Stimulated activated CD8-positive, alpha-beta memory T cell treated with anti-CD3 and anti-CD28 coated beads, Interleukin-4, amount 100 ng/mL, for 24 hours (primary cell): ENCODE results near the gene NAP1L4.

Experiments
- DNase-seq: peaks from one replicate; pipeline ENCODE4 v3.0.0-alpha.2; 2020; ENCODE audit warnings: low read depth

The NAP1L4 gene, protein sequence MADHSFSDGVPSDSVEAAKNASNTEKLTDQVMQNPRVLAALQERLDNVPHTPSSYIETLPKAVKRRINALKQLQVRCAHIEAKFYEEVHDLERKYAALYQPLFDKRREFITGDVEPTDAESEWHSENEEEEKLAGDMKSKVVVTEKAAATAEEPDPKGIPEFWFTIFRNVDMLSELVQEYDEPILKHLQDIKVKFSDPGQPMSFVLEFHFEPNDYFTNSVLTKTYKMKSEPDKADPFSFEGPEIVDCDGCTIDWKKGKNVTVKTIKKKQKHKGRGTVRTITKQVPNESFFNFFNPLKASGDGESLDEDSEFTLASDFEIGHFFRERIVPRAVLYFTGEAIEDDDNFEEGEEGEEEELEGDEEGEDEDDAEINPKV

GRCh38 chr11:2992234-2992996, at the start of gene NAP1L4:
Gene NAP1L4 (minus strand): TSS chr11:2992329. CDS start chr11:2979220, 13,109 bp downstream.
- DNase-seq, result peak; percentile 93

- no peak for DNase-seq
Measured at GRCh38 chr11:3040881-3041280, 48.8 kb upstream of the NAP1L4 start.

GRCh38 chr11:3037945-3038271, 45.8 kb upstream of the NAP1L4 start:
- DNase-seq, result no peak

DNA sequence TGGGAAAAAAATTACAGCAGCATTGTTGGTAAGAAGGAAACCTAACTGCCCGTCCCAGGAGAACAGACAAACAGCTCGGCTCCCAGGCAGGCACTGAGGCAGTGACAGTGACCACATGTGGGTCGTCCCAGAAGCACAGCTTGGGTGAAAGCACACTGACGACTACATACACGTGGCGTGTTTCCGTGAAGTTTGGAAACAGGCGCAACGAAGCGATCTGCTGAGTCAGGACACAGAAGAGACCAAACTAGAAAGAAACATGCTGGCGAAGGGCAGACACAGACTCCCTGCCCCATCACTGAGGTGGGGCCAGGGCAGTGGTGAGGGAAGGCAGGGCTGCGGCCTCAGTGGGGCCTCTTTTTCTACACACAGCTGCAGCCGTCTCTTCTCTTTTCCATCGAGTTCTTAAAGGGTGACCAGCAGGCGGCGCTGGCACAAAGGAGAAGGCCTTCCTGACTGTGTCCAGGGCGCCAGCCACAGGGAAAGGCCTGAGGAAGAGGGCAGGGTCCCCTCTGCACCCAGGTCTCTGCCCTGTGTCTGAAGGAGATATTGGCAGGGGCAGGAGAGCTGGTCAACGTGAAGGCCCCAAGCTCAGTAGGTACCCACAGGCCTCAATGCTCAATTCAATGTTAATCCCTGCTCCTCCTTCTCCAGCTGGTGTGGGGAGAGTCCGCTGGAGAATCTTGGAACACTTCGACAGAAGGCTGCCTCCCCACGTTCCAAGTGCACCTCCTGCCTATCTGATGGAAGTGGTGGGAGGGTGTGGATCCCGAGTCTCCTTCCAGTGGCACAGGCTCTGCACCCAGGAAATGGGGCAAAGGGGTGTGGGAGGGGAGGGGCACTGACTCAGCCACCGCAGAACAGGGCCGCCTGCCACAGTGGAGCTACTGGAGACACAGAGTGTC, 45.2 kb upstream of the NAP1L4 start:
- no peak for DNase-seq

DNA sequence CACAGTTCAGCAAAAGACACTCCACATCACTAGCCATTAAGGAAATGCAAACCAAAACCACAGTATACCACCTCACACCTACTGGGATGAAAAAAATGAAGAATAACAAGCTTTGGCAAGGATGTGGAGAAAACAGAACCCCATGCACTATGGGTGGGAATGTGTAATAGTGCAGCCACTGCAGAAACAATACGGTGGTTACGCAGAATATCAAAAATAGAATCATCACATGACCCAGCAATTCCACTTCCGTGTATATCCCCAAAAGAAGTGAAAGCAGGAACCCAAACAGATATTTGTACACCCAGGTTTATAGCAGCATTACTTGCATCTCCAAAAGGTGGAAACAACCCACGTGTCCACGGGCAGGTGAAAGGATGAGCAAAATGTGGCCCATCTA, 44.3 kb upstream of the NAP1L4 start:
- DNase-seq, result no peak

GRCh38 chr11:3035333-3035732, 43.2 kb upstream of the NAP1L4 start:
- DNase-seq, result no peak

DNA sequence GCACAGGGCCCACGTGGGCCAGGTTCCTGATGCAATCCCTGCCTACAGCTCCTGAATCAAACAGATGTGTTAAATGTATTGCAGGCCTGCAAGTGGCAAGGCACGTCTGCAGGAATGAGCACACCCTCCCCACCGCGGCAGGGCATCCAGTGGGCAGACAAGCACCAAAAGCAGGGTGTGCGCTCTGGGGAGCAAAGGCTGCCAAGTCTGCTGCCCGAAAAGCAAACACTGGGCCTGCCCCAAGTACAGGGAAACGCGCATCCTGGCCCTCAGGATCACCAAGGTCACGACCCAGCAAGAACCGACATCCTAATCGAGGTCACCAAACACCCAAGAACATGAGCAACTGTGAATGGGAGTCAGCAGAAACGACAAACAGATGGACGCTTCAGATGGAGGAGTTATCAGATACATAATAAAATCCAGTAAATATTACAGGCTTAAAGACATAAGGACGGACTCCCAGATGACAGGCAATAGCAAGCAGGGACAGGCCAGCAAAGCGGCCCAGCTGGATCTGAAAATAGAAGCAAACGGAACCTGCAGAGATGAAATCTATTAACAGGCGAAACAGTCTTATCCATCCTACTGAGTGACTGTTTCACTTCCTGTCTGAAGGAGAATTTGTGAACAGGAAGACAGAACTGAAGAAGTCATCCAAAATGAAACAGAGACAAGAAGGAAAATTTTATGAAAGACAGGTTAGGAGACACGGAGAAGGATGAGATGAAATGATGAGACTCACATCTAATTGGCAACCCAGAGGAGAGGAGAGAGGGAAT, 38.4 kb upstream of the NAP1L4 start:
- DNase-seq, result no peak

GRCh38 chr11:3028813-3029212, 36.7 kb upstream of the NAP1L4 start:
- no peak for DNase-seq

- no peak for DNase-seq
Measured at GRCh38 chr11:3026803-3027202, 34.7 kb upstream of the NAP1L4 start.

DNA sequence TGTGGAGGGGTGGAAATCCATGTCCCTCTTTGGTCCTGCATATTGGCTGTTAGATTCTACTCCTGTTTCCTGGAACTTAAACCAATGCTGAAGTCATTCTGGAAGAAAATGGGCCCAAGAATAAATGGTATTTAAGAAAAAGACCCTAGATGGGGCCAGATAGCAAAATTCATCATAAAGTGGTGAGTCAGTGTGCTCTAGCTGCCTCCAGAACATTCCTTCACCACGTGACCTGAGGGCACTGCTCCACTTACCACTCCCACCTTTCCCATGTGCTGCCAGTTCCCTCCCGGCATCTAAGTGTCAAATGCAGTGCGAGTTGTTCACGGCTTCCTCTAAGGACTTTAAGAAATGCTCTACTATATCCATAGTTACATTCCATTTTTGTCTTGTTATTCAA, 30.9 kb upstream of the NAP1L4 start:
- DNase-seq, result no peak

DNA sequence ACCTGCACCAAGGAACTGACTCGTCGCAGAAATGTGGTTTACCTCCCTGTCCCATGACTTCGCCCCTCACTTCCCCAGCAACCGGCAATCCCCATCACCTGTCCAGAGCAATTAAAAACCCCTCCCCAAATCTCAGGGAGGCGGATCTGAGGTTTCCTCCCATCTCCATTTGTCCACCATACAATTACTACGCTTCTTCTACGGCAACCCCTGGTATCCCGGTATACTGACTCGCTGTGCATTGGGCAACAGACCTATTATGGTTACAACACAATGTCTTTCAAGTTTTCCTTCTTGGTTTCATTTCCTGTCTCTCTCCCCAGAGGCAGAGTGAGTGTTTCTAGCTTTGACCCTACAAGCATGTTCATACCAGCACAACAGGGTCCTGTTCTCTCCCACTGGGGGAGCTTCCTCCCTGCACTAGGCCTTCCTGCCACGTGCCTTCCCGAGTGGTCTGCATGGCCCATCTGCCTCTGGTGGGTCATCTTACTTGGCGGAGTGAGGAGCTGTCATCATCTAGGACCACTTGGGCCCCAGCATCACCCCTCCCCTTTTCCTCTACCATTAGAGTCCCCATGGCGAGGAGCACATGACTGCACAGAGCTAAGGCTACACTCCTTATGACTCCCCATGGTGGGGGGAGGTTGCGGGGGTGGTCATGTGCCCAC, 30.3 kb upstream of the NAP1L4 start:
- no peak for DNase-seq

GRCh38 chr11:3021125-3021524, 29.0 kb upstream of the NAP1L4 start:
- no peak for DNase-seq

GRCh38 chr11:3020011-3020410, 27.9 kb upstream of the NAP1L4 start:
- no peak for DNase-seq

DNA sequence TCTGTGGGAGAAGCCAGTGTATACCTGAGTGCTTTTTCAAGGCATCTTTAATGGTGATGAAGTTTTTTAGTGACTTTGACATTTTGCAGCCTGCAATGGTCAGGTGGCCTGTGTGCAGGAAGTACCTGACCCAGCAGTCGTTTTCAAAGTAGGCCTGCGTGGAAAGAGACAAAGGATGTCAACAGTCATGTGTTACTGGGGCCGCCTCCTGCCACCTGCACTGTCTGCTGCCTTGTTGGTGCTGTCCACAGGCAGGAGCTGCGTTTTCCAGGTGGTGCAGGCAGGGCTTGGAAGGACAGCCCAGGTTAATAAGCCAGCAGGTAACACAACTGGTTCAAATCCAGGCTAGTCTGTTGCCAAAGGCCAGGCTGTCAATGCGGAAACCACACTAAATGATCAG, 26.5 kb upstream of the NAP1L4 start:
- DNase-seq, result no peak

DNA sequence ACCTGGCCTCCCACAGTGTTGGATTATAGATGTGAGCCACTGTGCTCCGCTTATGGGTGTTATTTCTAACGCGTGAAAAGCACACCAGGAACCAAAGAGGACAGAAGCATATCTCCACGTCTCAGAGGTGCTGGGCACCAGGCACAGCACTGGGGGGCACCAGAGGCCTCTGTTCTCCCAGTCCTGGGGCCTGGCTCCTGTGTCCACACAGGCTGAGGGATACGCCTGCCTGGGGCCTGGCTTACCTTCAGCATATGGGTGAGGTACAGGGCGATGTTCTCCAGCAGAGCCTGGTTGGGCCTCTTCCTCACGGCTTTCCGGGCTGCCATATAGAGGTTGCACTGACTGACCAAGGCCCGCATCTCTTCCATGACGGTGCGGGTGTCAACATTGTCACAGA, 24.7 kb upstream of the NAP1L4 start:
- no peak for DNase-seq

DNA sequence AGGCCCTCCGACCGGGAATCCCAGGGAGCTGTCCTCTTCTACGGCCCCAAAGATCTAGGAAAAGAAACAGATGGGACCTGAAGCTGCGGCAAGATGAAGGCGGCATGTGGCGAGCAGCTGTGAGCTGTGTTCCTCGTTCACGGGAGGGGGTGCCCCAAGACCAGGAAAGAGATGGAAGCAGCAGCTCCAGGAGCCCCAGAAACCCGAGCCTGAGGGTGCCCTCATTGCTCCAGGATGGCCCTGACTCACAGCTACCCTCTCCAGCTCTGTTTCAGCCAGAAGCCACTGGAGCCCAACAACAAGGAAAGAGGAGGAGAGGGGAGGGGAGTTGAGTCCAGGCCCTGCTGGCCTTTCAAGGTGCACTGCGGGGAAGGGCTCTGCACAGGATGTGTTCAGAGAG, 23.7 kb upstream of the NAP1L4 start:
- no peak for DNase-seq

GRCh38 chr11:3014943-3015342, 22.8 kb upstream of the NAP1L4 start:
- DNase-seq, result no peak

DNA sequence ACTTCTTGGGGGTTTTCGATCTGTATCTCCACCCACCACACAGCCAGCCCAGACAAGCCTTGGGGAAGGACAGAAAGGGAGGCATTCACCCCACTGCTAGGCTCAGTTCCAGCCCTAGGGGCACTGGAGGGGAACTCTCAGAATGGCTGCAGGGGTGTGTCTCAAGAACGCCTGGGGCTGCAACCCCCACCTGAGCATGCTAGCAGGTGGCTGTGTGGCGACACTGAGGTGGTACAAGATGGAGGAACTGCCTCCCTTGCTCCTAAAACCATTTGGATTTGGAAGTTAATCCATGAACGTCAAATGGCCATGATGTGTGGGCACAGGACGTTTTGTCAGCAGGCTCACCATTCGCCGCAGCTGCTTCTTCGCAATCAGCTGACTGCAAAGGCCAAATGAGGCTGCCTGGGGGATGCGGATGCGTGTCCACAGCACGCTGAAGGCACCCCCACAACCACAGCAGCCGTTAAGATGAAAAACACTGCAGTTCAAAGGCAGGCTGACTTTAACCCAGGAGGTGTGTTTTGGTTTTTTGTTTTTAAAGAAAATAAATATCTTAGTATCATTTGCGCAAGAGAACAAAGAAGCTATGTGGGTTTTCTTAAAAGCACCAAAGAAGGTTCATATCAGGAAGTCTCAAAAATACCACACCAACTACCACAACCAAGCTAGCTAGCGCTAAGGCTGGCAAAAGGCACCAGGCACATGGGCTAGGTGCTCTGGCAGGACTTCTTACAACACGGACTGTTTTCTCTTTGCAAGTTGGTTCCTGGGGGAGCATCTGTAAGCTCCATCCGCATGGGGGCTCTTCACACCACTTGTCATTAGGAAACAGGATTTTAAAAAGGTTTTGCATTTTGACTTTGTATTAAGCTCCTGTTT, 22.2 kb upstream of the NAP1L4 start:
- peak; percentile 34 for DNase-seq

DNA sequence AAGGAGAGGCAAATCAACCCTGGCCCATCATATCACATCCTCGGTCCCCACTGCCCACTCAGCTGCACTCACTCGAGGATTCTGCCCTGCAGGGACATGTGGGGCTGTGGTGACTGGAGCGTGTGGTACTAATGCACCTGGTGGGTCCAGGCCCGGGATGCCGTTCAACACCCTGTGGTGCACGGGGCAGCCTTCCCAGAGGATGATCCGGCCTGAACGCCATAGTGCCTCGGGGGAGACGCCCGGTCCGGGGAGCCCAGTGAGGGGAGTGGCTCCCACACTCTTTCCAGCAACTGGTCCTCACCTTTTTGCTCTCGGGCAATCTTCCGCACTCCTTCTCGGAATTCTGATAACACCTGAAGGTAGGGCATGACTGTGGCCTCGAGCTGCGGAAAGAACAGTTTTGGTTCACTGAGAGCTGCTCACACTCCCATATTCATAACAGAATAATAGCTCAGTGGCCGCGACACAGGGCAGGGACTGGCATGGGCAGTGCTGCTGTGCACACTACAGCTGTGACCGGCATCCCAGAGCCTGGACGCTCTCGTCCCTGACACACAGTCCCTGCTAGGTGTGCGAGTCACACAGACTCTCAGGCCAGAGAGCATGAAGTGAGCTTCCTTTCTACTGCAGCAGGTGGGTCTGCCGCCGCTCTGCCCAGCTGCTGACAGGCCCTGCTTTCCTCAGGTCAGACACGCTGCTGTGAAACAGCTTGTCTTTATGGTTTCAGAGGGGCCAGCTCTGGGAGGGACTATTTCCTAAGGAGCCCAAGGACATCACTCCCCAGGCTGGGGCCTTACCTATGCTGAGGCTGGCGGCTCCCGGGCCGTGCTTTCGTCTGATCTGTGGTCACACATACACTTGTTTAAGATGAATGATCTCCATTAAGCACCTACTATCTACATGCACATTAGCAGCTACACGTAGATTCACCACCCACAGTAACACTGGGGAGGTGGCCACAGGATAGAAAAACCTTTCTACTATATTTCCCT, 20.1 kb upstream of the NAP1L4 start:
- no peak for DNase-seq
